ENCODE results near the gene CYP2A7.
"Not testable (repeated sequence)": the region's sequence is repeated elsewhere in the genome, so short reads cannot be mapped to it uniquely, and the experiment has no call there.

Gene CYP2A7

DNA sequence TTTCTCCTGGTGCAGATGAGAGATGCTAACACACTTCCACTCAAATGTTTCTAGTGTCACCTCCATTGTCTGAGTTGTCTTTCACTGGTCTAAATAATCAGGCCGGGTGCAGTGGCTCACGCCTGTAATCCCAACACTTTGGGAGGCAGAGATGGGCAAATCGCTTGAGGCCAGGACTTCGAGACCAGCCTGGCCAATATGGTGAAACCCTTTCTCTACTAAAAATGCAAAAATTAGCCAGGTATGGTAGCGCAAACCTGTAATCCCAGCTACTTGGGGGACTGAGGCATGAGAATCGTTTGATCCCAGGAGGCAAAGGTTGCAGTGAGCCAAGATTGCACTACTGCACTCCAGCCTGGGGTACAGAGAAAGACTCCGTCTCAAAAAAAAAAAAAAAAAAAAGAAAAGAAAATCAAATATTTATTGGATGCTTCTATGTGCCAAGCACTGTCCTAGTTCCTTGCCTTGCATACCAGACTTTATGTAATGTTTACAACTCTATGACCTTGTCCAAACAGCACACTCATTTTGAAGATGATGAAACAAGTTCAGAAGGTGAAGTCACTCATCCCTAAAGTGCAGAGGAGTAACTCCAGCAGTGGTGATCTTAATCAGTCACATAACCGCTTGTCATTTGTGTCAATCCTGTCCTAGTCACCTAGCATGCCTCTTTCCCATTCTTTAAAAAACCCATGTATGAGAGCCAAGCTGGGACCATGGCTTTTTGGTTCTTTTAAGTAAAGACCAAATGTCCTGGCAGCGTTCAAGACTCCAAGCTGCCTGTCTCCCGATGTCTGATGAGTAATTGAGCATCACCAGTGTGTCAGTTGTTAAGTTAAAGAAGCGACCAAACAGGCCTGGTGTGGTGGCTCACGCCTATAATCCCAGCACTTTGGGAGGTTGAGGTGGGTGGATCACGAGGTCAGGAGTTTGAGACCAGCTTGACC is 15.1 kb upstream of the CYP2A7 start:
- not testable (repeated sequence) for DNase-seq

DNA sequence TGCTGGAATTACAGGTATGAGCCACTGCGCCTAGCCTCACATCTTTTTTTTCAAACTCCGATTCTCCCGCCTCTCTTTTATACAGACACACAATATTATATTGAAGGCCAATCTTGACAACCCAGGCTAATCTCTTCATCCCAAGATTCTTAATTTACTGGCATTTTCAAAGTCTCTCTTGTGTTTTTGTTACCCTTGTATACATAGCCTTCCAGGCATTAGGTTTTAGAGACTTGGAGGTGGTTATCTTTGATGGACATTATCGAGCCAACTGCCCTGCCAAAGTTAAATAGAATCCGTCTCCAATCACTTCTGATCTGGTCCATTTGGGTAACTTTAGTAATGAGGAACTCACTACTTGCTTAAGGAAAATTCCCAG is 14.4 kb upstream of the CYP2A7 start:
- no peak for DNase-seq

DNA sequence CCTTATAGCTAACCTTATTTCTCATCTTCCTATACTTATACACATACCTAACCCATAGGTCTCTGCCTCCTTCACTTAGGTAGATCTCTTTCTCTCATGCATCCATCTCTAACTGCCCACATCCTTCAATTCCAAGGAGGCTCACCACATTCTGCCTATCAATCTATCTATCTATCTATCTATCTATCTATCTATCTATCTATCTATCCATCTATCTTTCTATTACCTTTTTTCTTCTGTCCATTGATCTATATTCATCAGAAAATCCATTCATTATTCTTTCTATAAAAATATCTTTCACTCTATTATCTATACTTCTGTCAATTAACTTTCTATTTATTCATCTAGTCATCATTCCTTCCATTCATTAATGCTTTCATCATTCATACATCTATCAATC is 11.1 kb upstream of the CYP2A7 start:
- DNase-seq, result no peak

DNA sequence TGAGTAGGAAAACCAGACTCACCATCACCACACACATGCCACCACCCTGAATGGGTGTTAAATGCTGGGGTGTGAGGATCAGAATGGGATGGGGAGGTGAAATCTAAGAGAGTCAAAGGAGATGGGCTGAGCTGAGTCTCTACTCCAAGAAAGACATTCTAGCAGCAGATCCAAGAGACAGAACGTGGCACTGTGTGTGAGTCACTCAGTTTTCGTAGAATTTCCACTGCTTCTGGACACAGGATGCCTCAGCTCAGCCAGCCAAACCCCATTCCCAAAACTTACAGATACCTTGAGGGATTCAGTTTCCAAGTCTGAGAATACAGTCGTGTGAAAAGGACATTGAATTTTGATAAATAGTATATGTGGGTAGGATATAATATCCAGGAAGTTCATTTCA is 7.3 kb upstream of the CYP2A7 start:
- no peak for DNase-seq

DNA sequence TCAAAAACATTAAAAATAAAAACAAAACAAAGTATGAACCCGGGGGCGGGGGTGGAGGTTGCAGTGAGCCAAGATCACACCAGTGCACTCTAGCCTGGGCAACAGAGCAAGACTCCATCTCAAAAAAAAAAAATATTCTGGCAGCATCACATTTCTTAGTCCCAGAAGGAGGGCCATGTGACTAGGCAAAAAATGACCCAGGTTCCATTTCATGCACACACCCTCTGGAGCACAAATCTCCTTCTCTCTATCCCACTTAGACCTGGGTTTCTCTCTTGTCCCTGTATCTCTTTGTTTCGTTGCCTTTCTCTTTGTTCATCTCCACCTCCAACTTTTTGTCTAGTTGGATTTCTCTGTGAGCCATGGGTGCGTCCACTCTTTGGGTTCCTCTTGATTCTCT is 6.2 kb upstream of the CYP2A7 start:
- no peak for DNase-seq

DNA sequence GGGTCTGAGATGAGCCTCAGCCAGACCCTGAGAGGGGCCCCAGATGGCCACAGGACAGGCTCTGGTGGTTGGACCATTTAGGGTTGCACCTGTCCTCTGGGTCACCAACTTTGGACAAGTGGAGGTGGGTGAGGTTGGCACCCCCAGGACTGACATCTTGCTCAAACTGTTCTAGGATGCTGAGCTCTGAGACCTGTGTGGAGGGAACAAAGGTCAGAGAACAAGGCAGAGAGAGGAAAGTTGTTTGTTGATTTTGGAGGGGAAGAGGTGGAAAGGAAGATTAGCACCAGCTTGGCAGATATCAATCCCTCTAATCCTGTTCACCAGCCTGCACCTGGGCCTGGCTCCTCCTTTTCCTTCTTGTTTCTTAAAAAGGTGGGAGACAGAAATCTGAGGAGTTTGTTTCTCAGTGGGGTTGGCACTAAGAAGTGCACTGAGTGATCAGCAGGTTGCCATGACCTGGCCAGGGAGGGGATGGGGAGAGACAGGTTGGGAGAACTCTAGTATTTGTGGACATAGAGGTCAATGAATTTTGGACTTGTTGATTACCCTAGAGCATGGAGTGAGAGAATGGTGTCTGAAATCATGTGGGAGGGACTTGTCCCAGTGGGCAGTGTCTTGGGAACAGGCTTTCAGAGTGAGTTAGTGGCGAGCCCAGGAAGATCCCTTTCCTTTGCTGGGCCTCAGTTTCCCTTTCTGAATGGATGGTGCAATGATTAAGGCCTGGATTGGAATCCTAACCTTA is 2.3 kb upstream of the CYP2A7 start:
- not testable (repeated sequence) for DNase-seq

DNA sequence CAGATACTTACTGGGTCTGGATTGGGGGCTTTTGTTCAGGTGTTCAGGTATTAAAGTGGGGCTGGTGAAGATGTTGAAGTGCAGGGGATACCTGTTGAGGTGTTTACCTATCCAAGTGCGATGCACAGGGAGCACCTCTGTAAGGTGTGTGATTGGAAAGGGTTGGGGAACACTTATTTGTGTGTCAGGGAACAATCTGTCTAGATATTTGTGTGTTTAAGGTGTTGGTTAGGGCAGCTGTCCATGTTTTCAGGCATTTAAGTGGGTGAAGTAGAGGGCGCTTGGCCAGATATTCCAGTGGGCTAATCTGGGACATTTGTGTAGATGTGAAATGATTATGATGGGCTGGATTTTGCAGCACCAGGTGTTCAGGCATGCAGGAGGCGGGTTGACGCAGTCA is 2.7 kb downstream of the CYP2A7 start:
- not testable (repeated sequence) for DNase-seq

DNA sequence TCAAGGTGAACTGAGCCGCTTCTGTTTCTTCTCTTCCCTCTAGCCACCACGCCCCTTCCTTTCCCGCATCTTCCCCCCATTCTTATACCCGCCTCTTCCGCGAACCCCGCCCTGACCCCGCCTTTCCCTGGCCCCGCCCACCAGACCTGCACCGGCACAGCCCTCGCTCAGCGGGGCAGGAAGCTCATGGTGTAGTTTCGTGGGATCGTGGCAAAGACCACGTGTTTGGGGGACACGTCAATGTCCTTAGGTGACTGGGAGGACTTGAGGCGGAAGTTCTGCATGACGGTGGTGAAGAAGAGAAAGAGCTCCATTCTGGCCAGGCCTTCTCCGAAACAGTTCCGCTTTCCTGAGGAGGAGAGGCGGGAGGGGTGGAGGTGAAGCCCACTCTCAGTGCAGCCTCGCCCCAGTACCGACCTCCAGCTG is 6.5 kb downstream of the CYP2A7 start:
- peak; percentile 92 to 93 for DNase-seq

DNA sequence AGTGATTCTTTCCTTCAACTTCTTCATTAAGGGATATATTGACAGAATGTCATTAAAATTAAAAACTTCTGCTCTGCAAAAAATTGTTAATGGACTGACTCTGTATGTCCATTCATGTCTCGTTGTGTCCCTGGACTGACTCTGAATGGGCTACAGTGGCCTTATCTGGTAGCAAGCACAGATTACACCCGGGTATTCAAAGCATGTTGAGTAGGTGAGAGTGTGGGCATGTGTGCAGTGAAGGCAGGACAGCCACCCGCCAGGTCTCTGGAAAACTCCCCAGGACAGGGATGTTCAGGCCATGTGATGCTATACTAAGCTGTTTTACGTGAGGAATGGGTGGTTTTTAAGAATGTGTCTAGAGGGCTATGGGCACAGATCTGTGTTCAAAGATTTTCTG is 7.2 kb downstream of the CYP2A7 start:
- DNase-seq, result not testable (repeated sequence)

DNA sequence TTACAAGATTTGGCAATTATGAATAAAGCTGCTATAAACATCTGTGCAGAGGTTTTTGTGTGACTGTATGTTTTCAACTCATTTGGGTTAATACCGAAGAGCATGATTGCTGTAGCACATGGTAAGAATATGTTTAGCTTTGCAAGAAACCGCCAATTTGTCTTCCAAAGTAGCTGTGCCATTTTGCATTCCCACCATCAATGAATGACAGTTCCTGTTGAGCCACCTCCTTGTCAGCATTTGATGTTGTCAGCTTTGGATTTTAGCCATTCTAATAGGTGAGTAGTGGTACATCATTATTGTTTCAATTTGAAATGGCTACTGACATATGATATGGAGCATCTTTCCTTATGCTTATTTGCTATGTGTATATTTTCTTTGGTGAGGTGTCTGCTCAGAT is 8.2 kb downstream of the CYP2A7 start:
- not testable (repeated sequence) for DNase-seq

DNA sequence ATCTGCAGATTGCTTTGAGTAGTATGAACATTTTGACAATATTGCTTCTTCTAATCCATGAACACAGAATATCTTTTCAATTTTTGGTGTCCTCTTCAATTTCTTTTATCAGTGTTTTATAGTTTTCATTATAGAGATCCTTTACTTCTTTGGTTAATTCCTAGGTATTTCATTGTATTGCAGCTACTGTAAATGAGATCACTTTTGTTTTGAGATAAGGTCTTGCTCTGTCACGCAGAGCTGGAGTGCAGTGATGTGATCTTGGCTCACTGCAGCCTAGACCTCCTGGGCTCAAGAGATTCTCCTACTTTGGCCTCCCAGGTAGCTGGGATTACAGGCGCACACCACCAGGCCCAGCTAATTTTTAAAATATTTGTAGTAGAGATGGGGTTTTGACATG is 9.8 kb downstream of the CYP2A7 start:
- DNase-seq, result no peak

DNA sequence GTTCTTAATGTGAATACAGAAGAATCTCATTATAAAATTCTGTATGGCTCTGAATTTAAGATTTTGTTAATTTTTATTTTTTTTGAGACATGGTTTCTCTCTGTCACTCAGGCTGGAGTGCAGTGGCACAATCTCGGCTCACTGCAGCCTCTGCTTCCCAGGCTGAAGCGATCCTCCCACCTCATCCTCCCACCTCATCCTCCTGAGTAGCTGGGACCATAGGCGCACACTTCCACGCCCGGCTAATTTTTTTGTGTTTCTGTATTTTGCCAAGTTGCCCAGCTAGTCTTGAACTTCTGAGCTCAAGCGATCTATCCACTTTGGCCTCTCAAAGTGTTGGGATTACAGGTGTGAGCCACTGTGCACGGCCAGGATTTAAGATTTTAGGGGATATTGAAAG is 14.3 kb downstream of the CYP2A7 start:
- DNase-seq, result no peak

DNA sequence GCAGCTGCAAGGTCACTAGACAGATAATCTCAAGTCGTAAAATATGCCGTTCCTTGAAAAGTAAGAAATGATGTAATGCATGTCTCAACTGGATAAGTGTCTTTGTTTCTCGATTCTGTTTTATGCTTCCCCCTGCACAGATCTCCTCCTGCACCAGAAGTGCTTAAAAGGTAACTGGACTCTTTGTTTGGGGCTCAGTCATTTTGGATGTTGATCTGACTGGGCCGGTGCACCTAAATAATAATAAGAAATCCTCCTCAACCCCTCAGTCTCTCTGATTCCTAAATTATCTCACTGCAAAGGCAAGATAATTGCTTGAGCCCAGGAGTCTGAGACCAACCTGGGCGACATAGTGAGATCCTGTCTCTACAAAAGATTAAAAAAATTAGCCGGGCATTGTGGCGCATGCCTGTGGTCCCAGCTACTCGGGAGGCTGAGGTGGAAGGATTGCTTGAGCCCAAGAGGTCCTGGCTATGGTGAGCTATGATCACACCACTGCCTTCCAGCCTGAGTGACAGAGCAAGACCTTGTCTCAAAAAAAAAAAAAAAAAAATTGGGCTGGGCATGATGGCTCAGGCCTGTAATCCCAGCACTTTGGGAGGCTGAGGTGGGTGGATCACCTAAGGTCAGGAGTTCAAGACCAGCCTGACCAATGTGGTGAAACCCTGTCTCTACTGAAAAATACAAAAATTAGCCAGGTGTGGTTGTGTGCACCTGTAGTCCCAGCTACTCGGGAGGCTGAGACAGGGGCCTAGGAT is 17.1 kb downstream of the CYP2A7 start:
- not testable (repeated sequence) for DNase-seq

DNA sequence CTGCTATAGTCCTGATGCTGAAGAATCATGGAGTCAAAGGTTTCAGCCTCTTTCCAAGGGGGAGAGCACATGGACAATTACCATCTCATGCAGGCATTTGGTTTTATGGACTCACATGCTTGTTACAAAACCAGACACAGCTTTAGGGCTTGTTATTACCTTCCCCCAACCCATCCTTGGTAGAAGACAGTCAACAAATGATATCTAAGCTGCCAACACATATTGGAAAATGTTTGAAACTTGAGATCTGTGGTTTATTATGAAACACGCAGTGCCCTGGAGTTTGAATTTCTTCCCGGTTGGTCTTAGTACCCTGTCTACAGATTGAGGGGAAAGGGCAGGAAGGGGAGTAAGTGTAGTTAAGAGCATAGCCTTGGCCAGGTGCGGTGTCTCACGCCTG is 19.2 kb downstream of the CYP2A7 start:
- DNase-seq, result no peak

DNA sequence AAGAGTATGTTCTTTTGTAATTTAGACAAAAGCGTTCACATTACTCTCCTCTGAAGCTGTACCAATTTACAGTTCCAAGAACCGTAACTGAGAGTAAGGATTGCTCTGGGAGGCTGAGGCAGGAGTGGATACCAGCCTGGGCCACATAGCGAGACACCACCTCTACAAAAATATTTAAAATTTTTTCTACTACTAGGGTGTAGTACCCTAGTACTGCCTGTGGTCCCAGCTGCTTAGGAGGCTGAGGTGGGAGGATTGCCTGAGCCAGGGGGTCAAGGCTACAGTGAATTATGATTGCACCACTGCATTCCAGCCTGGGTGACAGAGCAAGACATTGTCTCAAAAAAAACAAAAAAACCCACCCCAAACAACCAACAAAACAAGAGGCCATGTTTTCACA is 19.7 kb downstream of the CYP2A7 start:
- no peak for DNase-seq

DNA sequence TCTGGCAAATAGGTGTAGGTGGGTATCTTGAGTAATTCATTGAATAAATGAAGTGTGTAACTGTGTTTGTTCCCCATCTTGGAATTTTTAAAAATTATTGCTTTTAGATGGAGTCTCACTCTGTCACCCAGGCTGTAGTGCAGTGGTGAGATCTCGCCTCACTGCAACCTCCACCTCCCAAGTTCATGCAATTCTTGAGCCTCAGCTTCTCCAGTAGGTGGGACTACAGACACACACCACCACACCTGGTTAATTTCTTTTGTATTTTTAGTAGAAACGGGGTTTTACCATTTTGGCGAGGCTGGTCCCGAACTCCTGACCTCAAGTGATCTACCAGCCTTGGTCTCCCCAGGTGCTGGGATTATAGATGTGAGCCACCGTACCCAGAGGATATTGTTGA is 23.9 kb downstream of the CYP2A7 start:
- no peak for DNase-seq

DNA sequence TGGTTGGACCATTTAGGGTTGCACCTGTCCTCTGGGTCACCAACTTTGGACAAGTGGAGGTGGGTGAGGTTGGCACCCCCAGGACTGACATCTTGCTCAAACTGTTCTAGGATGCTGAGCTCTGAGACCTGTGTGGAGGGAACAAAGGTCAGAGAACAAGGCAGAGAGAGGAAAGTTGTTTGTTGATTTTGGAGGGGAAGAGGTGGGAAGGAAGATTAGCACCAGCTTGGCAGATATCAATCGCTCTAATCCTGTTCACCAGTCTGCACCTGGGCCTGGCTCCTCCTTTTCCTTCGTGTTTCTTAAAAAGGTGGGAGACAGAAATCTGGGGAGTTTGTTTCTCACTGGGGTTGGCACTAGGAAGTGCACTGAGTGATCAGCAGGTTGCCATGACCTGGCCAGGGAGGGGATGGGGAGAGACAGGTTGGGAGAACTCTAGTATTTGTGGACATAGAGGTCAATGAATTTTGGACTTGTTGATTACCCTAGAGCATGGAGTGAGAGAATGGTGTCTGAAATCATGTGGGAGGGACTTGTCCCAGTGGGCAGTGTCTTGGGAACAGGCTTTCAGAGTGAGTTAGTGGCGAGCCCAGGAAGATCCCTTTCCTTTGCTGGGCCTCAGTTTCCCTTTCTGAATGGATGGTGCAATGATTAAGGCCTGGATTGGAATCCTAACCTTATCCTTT is 29.4 kb downstream of the CYP2A7 start:
- DNase-seq, result not testable (repeated sequence)

DNA sequence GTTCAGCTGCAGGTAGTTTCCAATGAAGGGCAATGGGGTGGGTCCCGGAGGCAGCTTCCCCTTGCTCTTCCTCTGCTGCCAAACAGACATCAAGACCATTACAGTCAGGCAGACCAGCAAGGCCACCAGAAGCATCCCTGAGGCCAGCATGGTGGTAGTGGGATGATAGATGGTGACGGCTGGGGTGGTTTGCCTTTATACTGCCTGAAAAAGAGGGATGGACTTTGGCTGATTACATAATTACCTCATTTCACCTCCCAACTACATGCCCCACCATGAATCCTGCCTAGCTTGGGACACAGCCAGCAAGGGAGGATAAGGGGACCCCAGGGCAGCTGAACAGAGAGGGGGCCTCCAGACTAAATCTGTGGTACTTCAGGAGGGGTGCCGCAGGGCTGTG is 31.8 kb downstream of the CYP2A7 start, which contains the start of gene CYP2A6:
TSS of gene CYP2A6 (minus strand) at position 171 of the 400 bp plus-strand sequence. CDS start at position 150, 21 bp downstream.
- not testable (repeated sequence) for DNase-seq

DNA sequence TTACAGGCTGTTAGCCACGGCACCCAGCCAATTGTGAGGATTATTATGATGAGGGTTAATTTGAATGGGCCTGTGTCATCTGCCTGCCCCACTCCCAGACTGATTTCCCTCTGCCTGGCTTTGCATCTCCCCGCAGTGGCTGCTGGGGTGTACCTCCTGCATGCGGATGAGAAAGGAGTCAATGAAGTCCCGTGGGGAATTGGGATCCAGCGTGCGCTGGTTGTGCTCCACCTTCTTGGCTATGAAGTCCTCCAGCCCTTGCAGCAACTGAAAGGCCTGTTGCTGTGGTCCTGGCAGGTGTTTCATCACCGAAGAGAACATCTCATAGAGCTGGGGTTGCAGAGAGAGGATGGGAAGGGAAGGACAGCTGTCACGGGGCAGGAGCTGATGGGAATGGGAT is 35.3 kb downstream of the CYP2A7 start:
- DNase-seq, result not testable (repeated sequence)

DNA sequence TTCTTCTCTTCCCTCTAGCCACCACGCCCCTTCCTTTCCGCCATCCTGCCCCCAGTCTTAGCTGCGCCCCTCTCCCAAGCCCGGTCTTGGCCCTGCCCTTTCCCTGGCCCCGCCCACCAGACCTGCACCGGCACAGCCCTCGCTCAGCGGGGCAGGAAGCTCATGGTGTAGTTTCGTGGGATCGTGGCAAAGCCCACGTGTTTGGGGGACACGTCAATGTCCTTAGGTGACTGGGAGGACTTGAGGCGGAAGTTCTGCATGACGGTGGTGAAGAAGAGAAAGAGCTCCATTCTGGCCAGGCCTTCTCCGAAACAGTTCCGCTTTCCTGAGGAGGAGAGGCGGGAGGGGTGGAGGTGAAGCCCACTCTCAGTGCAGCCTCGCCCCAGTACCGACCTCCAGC is 38.4 kb downstream of the CYP2A7 start:
- DNase-seq, result peak; percentile 82 to 85

DNA sequence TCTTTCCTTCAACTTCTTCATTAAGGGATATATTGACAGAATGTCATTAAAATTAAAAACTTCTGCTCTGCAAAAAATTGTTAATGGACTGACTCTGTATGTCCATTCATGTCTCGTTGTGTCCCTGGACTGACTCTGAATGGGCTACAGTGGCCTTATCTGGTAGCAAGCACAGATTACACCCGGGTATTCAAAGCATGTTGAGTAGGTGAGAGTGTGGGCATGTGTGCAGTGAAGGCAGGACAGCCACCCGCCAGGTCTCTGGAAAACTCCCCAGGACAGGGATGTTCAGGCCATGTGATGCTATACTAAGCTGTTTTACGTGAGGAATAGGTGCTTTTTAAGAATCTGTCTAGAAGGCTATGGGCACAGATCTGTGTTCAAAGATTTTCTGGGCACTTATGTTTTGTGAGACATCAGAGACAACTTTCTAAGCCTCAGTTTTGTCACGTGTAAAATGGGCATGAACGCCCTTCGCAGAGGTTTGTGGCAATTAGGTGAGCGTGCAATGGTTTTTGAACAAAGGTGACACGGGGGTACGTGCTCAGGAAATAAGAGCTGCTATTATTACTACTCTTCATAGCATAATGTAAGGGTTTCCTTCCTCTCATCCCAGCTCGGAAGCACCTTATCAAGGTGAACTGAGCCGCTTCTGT is 38.9 kb downstream of the CYP2A7 start:
- not testable (repeated sequence) for DNase-seq

DNA sequence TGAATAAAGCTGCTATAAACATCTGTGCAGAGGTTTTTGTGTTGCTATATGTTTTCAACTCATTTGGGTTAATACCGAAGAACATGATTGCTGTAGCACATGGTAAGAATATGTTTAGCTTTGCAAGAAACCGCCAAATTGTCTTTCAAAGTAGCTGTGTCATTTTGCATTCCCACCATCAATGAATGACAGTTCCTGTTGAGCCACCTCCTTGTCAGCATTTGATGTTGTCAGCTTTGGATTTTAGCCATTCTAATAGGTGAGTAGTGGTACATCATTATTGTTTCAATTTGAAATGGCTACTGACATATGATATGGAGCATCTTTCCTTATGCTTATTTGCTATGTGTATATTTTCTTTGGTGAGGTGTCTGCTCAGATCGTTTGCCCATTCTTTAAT is 40.0 kb downstream of the CYP2A7 start:
- not testable (repeated sequence) for DNase-seq
